HG03520 (cell line): Measurements from ENCODE around the gene NFYC.
"Not testable (repeated sequence)": the region's sequence is repeated elsewhere in the genome, so short reads cannot be mapped to it uniquely, and the experiment has no call there.

Source experiments
- ATAC-seq: cut with Tn5 transposase; IDR thresholded peaks from one replicate; pipeline ENCODE4 v1.9.1; 2021; ENCODE audit warnings: mild to moderate bottlenecking, moderate library complexity; ENCODE audit not compliant: unreplicated experiment

Gene NFYC

GRCh38 chr1:40664791-40665190 is 26.7 kb upstream of the NFYC start:
- ATAC-seq, result no peak

- no peak for ATAC-seq
Observed at GRCh38 chr1:40665335-40666171, 26.0 kb upstream of the NFYC start, which contains the start of gene RIMS3. RIMS3 (minus strand) TSS chr1:40665682; CDS start chr1:40641925, 23,757 bp downstream.

- peak; percentile 44 for ATAC-seq
Observed at GRCh38 chr1:40668769-40669525, 22.6 kb upstream of the NFYC start.

- no peak for ATAC-seq
Observed at GRCh38 chr1:40673452-40673851, 18.1 kb upstream of the NFYC start.

GRCh38 chr1:40676501-40676900 is 15.0 kb upstream of the NFYC start:
- no peak for ATAC-seq

GRCh38 chr1:40679165-40679953 is 12.1 kb upstream of the NFYC start:
- no peak for ATAC-seq

GRCh38 chr1:40684669-40685068 is 6.8 kb upstream of the NFYC start:
- no peak for ATAC-seq

GRCh38 chr1:40687059-40687458 is 4.4 kb upstream of the NFYC start:
- no peak for ATAC-seq

GRCh38 chr1:40687661-40688060 is 3.8 kb upstream of the NFYC start:
- no peak for ATAC-seq

- no peak for ATAC-seq
Observed at GRCh38 chr1:40689737-40690136, 1.8 kb upstream of the NFYC start.

- no peak for ATAC-seq
Observed at GRCh38 chr1:40690771-40691537, 550 bp upstream of the NFYC start.

- ATAC-seq, result peak; percentile 1
Observed at GRCh38 chr1:40692429-40692895, 958 bp downstream of the NFYC start.

- no peak for ATAC-seq
Observed at GRCh38 chr1:40693425-40693824, 1.9 kb downstream of the NFYC start.

- ATAC-seq, result no peak
Observed at GRCh38 chr1:40694353-40694874, 2.9 kb downstream of the NFYC start.

GRCh38 chr1:40696294-40696693 is 4.8 kb downstream of the NFYC start:
- no peak for ATAC-seq

GRCh38 chr1:40697436-40697835 is 5.9 kb downstream of the NFYC start:
- ATAC-seq, result no peak

- peak; percentile 71 for ATAC-seq
Observed at GRCh38 chr1:40699787-40700186, 8.3 kb downstream of the NFYC start.

GRCh38 chr1:40701684-40702083 is 10.2 kb downstream of the NFYC start:
- ATAC-seq, result no peak

- ATAC-seq, result not testable (repeated sequence)
Observed at GRCh38 chr1:40702810-40703209, 11.3 kb downstream of the NFYC start.

- no peak for ATAC-seq
Observed at GRCh38 chr1:40703316-40703715, 11.8 kb downstream of the NFYC start.
